Natural killer cell (primary cell): ENCODE results near the gene BORCS5. TPM values are rescaled to one million over a fixed set of nuclear protein-coding genes. Genes with fewer than 3 reads are reported as not detected.

ENCODE experiments used
- ATAC-seq, 3 donors: fragments of 150-1000 bp in 2 of 3; fragments of 200-7000 bp in 1 of 3; cut with Tn5 transposase; 1 replicate in 1 of 3; 2 replicates in 2 of 3; pipeline ENCODE4 v1.10.0; 2021; ENCODE audit warnings: mild to moderate bottlenecking in 2 of 3, moderate library complexity in 2 of 3
- DNase-seq, 2 donors: peaks; one replicate each; pipeline versions ENCODE4 v3.0.0 to v3.0.0-alpha.2; 2013 to 2021; ENCODE audit warnings: mixed read lengths in 1 of 2
- H3K27ac ChIP-seq: one replicate; pipeline ENCODE4 v1.5.1; 2013; ENCODE audit warnings: mild to moderate bottlenecking, low read length
- H3K27me3 ChIP-seq: one replicate; pipeline ENCODE4 v1.6.1; 2013; ENCODE audit warnings: low read length; ENCODE audit not compliant: control insufficient read depth, insufficient read depth
- H3K36me3 ChIP-seq: one replicate; pipeline ENCODE4 v1.6.1; 2013; ENCODE audit warnings: low read length; ENCODE audit not compliant: control insufficient read depth, insufficient read depth
- H3K4me1 ChIP-seq: one replicate; pipeline ENCODE4 v1.6.1; 2013; ENCODE audit warnings: low read length; ENCODE audit not compliant: control insufficient read depth, insufficient read depth
- H3K4me3 ChIP-seq: one replicate; pipeline ENCODE4 v1.5.1; 2013; ENCODE audit warnings: low read length
- H3K9me3 ChIP-seq: one replicate; pipeline ENCODE4 v1.6.1; 2013; ENCODE audit warnings: low read length; ENCODE audit not compliant: control insufficient read depth, insufficient read depth
- H3K27ac Mint-ChIP-seq, 2 donors: one replicate each; pipeline ENCODE4 v1.8.0; 2022; ENCODE audit warnings: mild to moderate bottlenecking in 2 of 2, mixed read lengths in 2 of 2, moderate library complexity in 1 of 2
- H3K27me3 Mint-ChIP-seq, 2 donors: one replicate each; pipeline ENCODE4 v1.8.0; 2022; ENCODE audit warnings: low read depth in 2 of 2, mixed read lengths in 2 of 2
- H3K36me3 Mint-ChIP-seq: one replicate; pipeline ENCODE4 v1.8.0; 2022; ENCODE audit warnings: mixed read lengths
- H3K4me1 Mint-ChIP-seq, 2 donors: one replicate each; pipeline ENCODE4 v1.8.0; 2022; ENCODE audit warnings: mixed read lengths in 2 of 2
- H3K4me3 Mint-ChIP-seq: one replicate; pipeline ENCODE4 v1.8.0; 2022; ENCODE audit warnings: mild to moderate bottlenecking, moderate library complexity, mixed read lengths
- H3K9me3 Mint-ChIP-seq, 2 donors: one replicate each; pipeline ENCODE4 v1.8.0; 2022; ENCODE audit warnings: mixed read lengths in 2 of 2
- WGBS: methylation state at CpG from one replicate; pipeline ENCODE4 v1.1.7; 2013; ENCODE audit warnings: missing lambda C conversion rate; ENCODE audit not compliant: insufficient coverage; 5-methylcytosine and 5-hydroxymethylcytosine counted together
- intact Hi-C: fragments of 100-400 bp; cut with micrococcal nuclease; formaldehyde crosslinking; loops from one replicate; pipeline ENCODE4 v1.14.2; 2022
- total RNA-seq, 4 donors: library from RNA; stranded (reverse); fragments of 120-200 nt in 1 of 4; gene quantifications; one replicate each; pipeline versions ENCODE4 v1.2.3 to v1.2.4, GENCODE V29; 2013 to 2022
- TF ChIP-seq, protein P1 (sequence below): fragments of 200-600 bp; IDR thresholded peaks from one replicate; pipeline ENCODE4 v1.8.0; 2022; ENCODE audit warnings: antibody characterized with exemption

BORCS5 gene
- total RNA-seq, 3 donors from 2014 or later (not counting 1 experiment from before 2014, with no cell fraction given): 28.5 to 32.8 (median 29.2) TPM

DNA sequence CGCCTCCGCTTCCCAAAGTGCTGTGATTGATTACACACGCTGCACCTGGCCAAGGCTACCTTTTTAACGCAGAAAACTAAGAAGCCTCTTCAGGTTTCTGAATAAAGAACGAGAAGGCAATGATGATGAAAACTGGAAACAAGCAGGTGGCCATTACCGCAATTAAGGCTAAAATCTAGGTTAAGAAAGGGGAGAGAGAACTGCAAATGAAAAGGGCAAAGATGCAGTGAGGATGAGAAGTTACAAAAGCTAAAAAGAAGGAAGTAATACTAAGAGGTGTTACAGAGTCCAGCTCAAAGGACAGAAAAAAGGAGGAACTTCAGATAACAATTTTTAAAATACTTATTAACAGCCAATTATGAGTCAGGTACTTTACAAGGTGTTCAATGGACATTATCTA lies 126.1 kb downstream of the BORCS5 start:
- TF ChIP-seq, protein P1, sequence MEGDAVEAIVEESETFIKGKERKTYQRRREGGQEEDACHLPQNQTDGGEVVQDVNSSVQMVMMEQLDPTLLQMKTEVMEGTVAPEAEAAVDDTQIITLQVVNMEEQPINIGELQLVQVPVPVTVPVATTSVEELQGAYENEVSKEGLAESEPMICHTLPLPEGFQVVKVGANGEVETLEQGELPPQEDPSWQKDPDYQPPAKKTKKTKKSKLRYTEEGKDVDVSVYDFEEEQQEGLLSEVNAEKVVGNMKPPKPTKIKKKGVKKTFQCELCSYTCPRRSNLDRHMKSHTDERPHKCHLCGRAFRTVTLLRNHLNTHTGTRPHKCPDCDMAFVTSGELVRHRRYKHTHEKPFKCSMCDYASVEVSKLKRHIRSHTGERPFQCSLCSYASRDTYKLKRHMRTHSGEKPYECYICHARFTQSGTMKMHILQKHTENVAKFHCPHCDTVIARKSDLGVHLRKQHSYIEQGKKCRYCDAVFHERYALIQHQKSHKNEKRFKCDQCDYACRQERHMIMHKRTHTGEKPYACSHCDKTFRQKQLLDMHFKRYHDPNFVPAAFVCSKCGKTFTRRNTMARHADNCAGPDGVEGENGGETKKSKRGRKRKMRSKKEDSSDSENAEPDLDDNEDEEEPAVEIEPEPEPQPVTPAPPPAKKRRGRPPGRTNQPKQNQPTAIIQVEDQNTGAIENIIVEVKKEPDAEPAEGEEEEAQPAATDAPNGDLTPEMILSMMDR: no peak
- no peaks in the 10 kb centered on the region for H3K36me3 Mint-ChIP-seq
- no peak overlapping the region for H3K4me3 Mint-ChIP-seq
- Histone ChIP-seq H3K4me1 (peaks cover 7% of the 10 kb centered on the region), H3K27me3 (no peaks in the 10 kb centered on the region), H3K27ac (peak overlapping the region; percentile 74), H3K4me3 (peak overlapping the region; percentile 3), H3K36me3 (peaks cover 2% of the 10 kb centered on the region), H3K9me3 (no peaks in the 10 kb centered on the region)
- H3K9me3 Mint-ChIP-seq: no peaks in the 10 kb centered on the region
- H3K4me1 Mint-ChIP-seq: peaks cover 0 to 11% of the 10 kb centered on the region in 2 donors
- DNase-seq (no peak), ATAC-seq (no peak)
- H3K27me3 Mint-ChIP-seq: no peaks in the 10 kb centered on the region
- 86% methylated on average over 6 of the region's 6 CpGs for WGBS
- peak overlapping the region in 1 of 2 donors; percentile 24 for H3K27ac Mint-ChIP-seq
- intact Hi-C loops: no loop called here

DNA sequence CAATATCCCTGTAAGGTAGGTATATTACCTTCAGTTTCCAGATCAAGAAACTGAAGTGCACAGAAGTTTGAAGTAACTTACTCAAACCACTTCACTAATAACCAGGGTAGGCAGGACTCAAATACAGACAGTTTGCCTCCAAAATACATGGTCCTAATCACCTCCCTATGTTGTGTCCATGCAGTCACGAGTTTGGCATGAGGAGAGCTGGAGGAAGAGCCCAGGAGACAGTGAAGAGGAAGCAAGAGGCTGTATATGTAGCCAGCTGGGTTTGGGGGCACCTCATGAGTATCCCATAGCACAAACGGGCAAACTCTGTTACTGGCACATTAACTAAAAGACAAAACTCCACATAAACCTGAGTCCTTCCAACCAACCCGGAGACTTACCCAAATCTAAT lies 126.6 kb downstream of the BORCS5 start:
- TF ChIP-seq, protein P1: no peak
- Histone ChIP-seq H3K27me3 (no peaks in the 10 kb centered on the region), H3K4me3 (no peak overlapping the region), H3K4me1 (peaks cover 7% of the 10 kb centered on the region), H3K9me3 (no peaks in the 10 kb centered on the region), H3K36me3 (peaks cover 2% of the 10 kb centered on the region), H3K27ac (peak overlapping the region; percentile 50)
- intact Hi-C loops: no loop called here
- ATAC-seq (no peak), DNase-seq (no peak)
- Mint-ChIP-seq H3K4me1 (peaks cover 0 to 11% of the 10 kb centered on the region in 2 donors), H3K4me3 (no peak overlapping the region), H3K27ac (peak overlapping the region in 1 of 2 donors; percentile 24), H3K36me3 (no peaks in the 10 kb centered on the region), H3K27me3 (no peaks in the 10 kb centered on the region), H3K9me3 (no peaks in the 10 kb centered on the region)
- WGBS: 65% methylated on average over 3 of the region's 3 CpGs

DNA sequence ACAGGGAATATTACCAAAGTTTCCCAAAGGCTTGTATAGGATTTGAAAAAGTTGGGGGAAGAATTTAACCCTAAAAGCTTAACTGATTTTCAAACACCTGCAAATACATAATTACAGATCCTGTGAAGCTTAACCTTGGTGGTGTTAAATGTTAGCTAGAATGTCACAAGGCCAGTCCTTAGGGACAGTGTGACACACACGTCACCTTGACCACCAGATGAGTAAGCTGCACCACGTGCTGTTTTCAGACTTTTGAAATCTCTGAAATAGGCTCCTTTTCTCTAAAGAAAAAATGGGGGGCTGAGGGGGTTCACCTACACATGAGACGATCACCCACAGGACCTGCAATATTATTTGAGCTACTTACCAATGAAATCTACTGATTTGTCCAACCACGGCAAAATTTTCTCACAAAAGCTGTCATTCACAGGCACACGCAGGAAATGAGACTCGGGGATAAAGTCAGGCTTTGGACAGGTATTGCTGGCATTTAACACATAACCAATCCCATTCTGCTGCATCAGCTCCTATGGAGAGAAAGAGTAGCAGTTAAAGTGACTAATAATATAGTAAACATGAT lies 129.9 kb downstream of the BORCS5 start:
- WGBS: 70% methylated on average over 6 of the region's 6 CpGs
- Histone ChIP-seq H3K4me1 (peaks cover 7% of the 10 kb centered on the region), H3K4me3 (no peak overlapping the region), H3K27me3 (no peaks in the 10 kb centered on the region), H3K9me3 (no peaks in the 10 kb centered on the region), H3K36me3 (no peaks in the 10 kb centered on the region), H3K27ac (no peak overlapping the region)
- intact Hi-C loops: no loop called here
- no peak for DNase-seq
- peak in 1 of 3 donors; percentile 38 for ATAC-seq
- TF ChIP-seq, protein P1: no peak
- Mint-ChIP-seq H3K27me3 (no peaks in the 10 kb centered on the region), H3K27ac (peak overlapping the region in 1 of 2 donors; percentile 17), H3K9me3 (no peaks in the 10 kb centered on the region), H3K4me1 (peaks cover 0 to 7% of the 10 kb centered on the region in 2 donors), H3K36me3 (no peaks in the 10 kb centered on the region), H3K4me3 (no peak overlapping the region)

DNA sequence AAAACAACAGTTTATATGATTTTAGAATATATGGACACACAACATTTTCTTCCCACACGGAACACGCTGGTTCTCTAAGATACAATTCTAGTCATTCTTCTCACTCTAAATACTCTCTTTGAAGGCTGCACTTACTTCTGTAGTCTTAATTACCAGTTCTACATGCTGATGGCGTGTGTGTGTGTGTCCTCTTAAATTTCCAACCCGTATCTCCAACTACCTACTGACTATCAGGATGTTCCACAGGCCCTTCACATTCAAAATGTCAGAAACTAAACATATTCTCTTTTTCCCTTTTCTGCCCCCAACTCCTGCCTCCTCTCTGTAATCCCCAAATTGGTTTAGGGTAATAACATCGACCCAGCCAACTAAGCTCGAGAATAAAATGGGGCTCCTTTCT lies 130.6 kb downstream of the BORCS5 start:
- no peak for ATAC-seq
- Histone ChIP-seq H3K36me3 (no peaks in the 10 kb centered on the region), H3K4me1 (peaks cover 4% of the 10 kb centered on the region), H3K27me3 (no peaks in the 10 kb centered on the region), H3K4me3 (no peak overlapping the region), H3K9me3 (no peaks in the 10 kb centered on the region), H3K27ac (no peak overlapping the region)
- peaks cover 0 to under 1% of the 10 kb centered on the region in 2 donors for H3K4me1 Mint-ChIP-seq
- no peaks in the 10 kb centered on the region for H3K27me3 Mint-ChIP-seq
- no peaks in the 10 kb centered on the region for H3K36me3 Mint-ChIP-seq
- intact Hi-C loops: no loop called here
- peak overlapping the region in 1 of 2 donors; percentile 17 for H3K27ac Mint-ChIP-seq
- 93% methylated on average over 6 of the region's 6 CpGs for WGBS
- no peak overlapping the region for H3K4me3 Mint-ChIP-seq
- DNase-seq: no peak
- H3K9me3 Mint-ChIP-seq: no peaks in the 10 kb centered on the region
- TF ChIP-seq, protein P1: no peak
